B cell (primary cell): ENCODE results near the gene XPO1. TPM values are rescaled to one million over a fixed set of nuclear protein-coding genes. Genes with fewer than 3 reads are reported as not detected.
"Not testable (repeated sequence)": the region's sequence is repeated elsewhere in the genome, so short reads cannot be mapped to it uniquely, and the experiment has no call there.

Experiments
- ATAC-seq: fragments of 200-7000 bp; cut with Tn5 transposase; one replicate; pipeline ENCODE4 v1.10.0; 2021; ENCODE audit warnings: low read depth, mild to moderate bottlenecking, moderate number of reproducible peaks, moderate library complexity
- CTCF ChIA-PET: fragments of 350-600 bp; sonication (Branson Sonifier 250); formaldehyde crosslinking; loops from one replicate; lab custom pipeline; 2021; ENCODE audit warnings: antibody characterized with exemption, inconsistent platforms; lab: Charles Lee
- POLR2A ChIA-PET: fragments of 350-600 bp; sonication (Branson Sonifier 250); formaldehyde crosslinking; loops from one replicate; lab custom pipeline; 2021; ENCODE audit warnings: antibody characterized with exemption; lab: Charles Lee
- DNase-seq: peaks from one replicate; pipeline ENCODE4 v3.0.0; 2013
- H2AFZ ChIP-seq: 2 replicates; pipeline ENCODE4 v1.6.1; 2012; ENCODE audit warnings: mild to moderate bottlenecking, low read depth, low read length; ENCODE audit not compliant: insufficient read depth, poor library complexity, severe bottlenecking
- H3K27ac ChIP-seq, 2 donors: 1 replicate in 1 of 2; 2 replicates in 1 of 2; pipeline ENCODE4 v1.5.1; 2012 to 2013; ENCODE audit warnings: low read length in 2 of 2, mild to moderate bottlenecking in 2 of 2, moderate library complexity in 1 of 2
- H3K27me3 ChIP-seq, 4 experiments: fragments of 200-600 bp in 1 of 4; sonication (generic) in 1 of 4; replicated peaks in 1 of 4; 1 replicate in 2 of 4; 2 replicates in 2 of 4; pipeline versions ENCODE4 v1.6.1 to v1.7.0; 2013 to 2016; ENCODE audit warnings: low read length in 3 of 4, mild to moderate bottlenecking in 2 of 4, mixed read lengths in 1 of 4, moderate library complexity in 1 of 4; ENCODE audit not compliant: insufficient read depth in 4 of 4, control insufficient read depth in 3 of 4; ENCODE audit errors: control extremely low read depth in 1 of 4
- H3K36me3 ChIP-seq, 2 experiments: replicated peaks in 1 of 2; 1 replicate in 1 of 2; 2 replicates in 1 of 2; pipeline versions ENCODE4 v1.6.1 to v1.7.1; 2013; ENCODE audit warnings: low read length in 1 of 2; ENCODE audit not compliant: insufficient read depth in 2 of 2, control insufficient read depth in 1 of 2; ENCODE audit errors: control extremely low read depth in 1 of 2, extremely low read depth in 1 of 2
- H3K4me1 ChIP-seq, 2 donors: fragments of 200-600 bp in 1 of 2; sonication (generic) in 1 of 2; 1 replicate in 1 of 2; 2 replicates in 1 of 2; pipeline versions ENCODE4 v1.5.1 to v1.6.1; 2013 to 2017; ENCODE audit warnings: low read length in 2 of 2; ENCODE audit not compliant: control insufficient read depth in 2 of 2, insufficient read depth in 2 of 2
- H3K4me2 ChIP-seq: replicated peaks from 2 replicates; pipeline ENCODE3; 2012; ENCODE audit warnings: mild to moderate bottlenecking, low read depth, low read length; ENCODE audit not compliant: poor library complexity, severe bottlenecking
- H3K4me3 ChIP-seq, 5 experiments: fragments of 200-600 bp in 1 of 5; sonication (generic) in 1 of 5; 1 replicate in 3 of 5; 2 replicates in 2 of 5; pipeline versions ENCODE4 v1.5.1 to v1.7.0; 2011 to 2016; ENCODE audit warnings: low read length in 4 of 5, mild to moderate bottlenecking in 4 of 5, low read depth in 2 of 5, control low read depth in 1 of 5, moderate library complexity in 1 of 5; ENCODE audit not compliant: insufficient read depth in 1 of 5; ENCODE audit errors: control extremely low read depth in 1 of 5, extremely low read depth in 1 of 5
- H3K79me2 ChIP-seq: fragments of 200-600 bp; sonication (generic); one replicate; pipeline ENCODE4 v1.6.0; 2016; ENCODE audit warnings: low read length; ENCODE audit not compliant: control insufficient read depth, insufficient read depth
- H3K9ac ChIP-seq: fragments of 200-600 bp; sonication (generic); 2 replicates; pipeline ENCODE4 v1.6.1; 2017; ENCODE audit warnings: mild to moderate bottlenecking, low read length, moderate library complexity
- H3K9me3 ChIP-seq, 3 donors: one replicate each; pipeline versions ENCODE4 v1.6.1 to v1.7.1; 2013; ENCODE audit warnings: low read length in 2 of 3; ENCODE audit not compliant: control insufficient read depth in 2 of 3, insufficient read depth in 1 of 3; ENCODE audit errors: control extremely low read depth in 1 of 3
- H4K20me1 ChIP-seq: 2 replicates; pipeline ENCODE4 v1.6.0; 2012; ENCODE audit warnings: mild to moderate bottlenecking, low read length; ENCODE audit not compliant: insufficient read depth, control insufficient read depth, poor library complexity, severe bottlenecking
- H3K27ac Mint-ChIP-seq: one replicate; pipeline ENCODE4 v1.8.0; 2021; ENCODE audit warnings: mixed read lengths
- H3K27me3 Mint-ChIP-seq: one replicate; pipeline ENCODE4 v1.8.0; 2021; ENCODE audit warnings: mixed read lengths
- H3K4me1 Mint-ChIP-seq: one replicate; pipeline ENCODE4 v1.8.0; 2021; ENCODE audit warnings: mixed read lengths
- H3K4me3 Mint-ChIP-seq: one replicate; pipeline ENCODE4 v1.8.0; 2021; ENCODE audit warnings: mixed read lengths
- H3K9me3 Mint-ChIP-seq: one replicate; pipeline ENCODE4 v1.8.0; 2022; ENCODE audit warnings: mixed read lengths; ENCODE audit not compliant: insufficient read depth
- EZH2 ChIP-seq: IDR thresholded peaks from 2 replicates; pipeline ENCODE4 v1.6.1; 2012; ENCODE audit warnings: borderline replicate concordance, low read depth, mild to moderate bottlenecking, moderate library complexity, low read length; ENCODE audit not compliant: insufficient read depth, poor library complexity, severe bottlenecking
- WGBS: methylation state at CpG from one replicate; pipeline ENCODE4 v1.1.5; 2013; ENCODE audit warnings: missing lambda C conversion rate; ENCODE audit not compliant: insufficient coverage; 5-methylcytosine and 5-hydroxymethylcytosine counted together
- intact Hi-C: fragments of 100-400 bp; cut with micrococcal nuclease; formaldehyde crosslinking; loops from one replicate; pipeline ENCODE4 v1.10.0; 2022
- polyA plus RNA-seq: library from polyadenylated mRNA; depleted of rRNA; stranded (reverse); fragments of >200 nt; gene quantifications from 2 replicates; pipeline ENCODE4 v1.2.3, GENCODE V29; 2012
- total RNA-seq, 2 donors: library from RNA; stranded (reverse); fragments of 120-200 nt in 1 of 2; gene quantifications; 1 replicate in 1 of 2; 2 replicates in 1 of 2; pipeline versions ENCODE4 v1.2.3 to v1.2.4, GENCODE V29; 2013 to 2022
- TF ChIP-seq, protein P1 (sequence below): fragments of 200-600 bp; IDR thresholded peaks from one replicate; pipeline ENCODE4 v1.8.0; 2022; ENCODE audit warnings: antibody characterized with exemption, mild to moderate bottlenecking

XPO1 gene
- total and polyA plus RNA-seq, 2 donors (not counting 1 experiment from before 2014, with no cell fraction given): 43.8 to 208 TPM

DNA sequence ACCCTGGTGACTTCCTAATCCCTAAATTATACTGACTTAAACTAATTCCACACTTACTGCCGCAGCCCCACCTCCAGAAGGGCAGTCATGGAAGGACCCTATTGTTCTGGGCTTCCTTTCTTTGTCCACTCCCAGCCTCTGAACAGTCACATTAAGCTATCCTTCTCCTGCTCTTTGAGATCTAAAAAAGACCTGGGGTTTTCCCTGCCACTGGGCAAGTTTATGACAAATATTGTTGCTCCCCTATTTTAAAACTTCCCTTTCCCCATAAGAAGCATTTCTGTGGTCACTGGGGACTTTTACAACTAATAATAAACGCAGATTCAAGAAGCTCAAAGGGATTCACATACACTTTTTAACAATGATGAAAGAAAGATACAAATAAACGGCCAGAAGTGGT lies 47.2 kb upstream of the XPO1 start:
- H3K9ac ChIP-seq: no peak overlapping the region
- TF ChIP-seq EZH2: no peak
- TF ChIP-seq, protein P1, sequence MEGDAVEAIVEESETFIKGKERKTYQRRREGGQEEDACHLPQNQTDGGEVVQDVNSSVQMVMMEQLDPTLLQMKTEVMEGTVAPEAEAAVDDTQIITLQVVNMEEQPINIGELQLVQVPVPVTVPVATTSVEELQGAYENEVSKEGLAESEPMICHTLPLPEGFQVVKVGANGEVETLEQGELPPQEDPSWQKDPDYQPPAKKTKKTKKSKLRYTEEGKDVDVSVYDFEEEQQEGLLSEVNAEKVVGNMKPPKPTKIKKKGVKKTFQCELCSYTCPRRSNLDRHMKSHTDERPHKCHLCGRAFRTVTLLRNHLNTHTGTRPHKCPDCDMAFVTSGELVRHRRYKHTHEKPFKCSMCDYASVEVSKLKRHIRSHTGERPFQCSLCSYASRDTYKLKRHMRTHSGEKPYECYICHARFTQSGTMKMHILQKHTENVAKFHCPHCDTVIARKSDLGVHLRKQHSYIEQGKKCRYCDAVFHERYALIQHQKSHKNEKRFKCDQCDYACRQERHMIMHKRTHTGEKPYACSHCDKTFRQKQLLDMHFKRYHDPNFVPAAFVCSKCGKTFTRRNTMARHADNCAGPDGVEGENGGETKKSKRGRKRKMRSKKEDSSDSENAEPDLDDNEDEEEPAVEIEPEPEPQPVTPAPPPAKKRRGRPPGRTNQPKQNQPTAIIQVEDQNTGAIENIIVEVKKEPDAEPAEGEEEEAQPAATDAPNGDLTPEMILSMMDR: no peak
- H3K4me3 Mint-ChIP-seq: no peak overlapping the region
- H3K27me3 Mint-ChIP-seq: no peaks in the 10 kb centered on the region
- no peaks in the 10 kb centered on the region for H3K9me3 Mint-ChIP-seq
- ChIA-PET POLR2A (no interaction called here), CTCF (no interaction called here)
- WGBS: 70% methylated on average over 2 of the region's 3 CpGs
- H3K27ac Mint-ChIP-seq: no peak overlapping the region
- no peak overlapping the region for H3K27ac ChIP-seq
- no peak overlapping the region for H2AFZ ChIP-seq
- H3K4me3 ChIP-seq: no peak overlapping the region
- no peaks in the 10 kb centered on the region for H3K79me2 ChIP-seq
- no peak overlapping the region for H3K4me2 ChIP-seq
- H3K9me3 ChIP-seq: peaks cover 0 to 4% (median 0%) of the 10 kb centered on the region in 3 donors
- intact Hi-C loops: no loop called here
- H3K4me1 Mint-ChIP-seq: peaks cover 3% of the 10 kb centered on the region
- H3K27me3 ChIP-seq: no peaks in the 10 kb centered on the region
- H3K36me3 ChIP-seq: no peaks in the 10 kb centered on the region
- no peaks in the 10 kb centered on the region for H4K20me1 ChIP-seq
- DNase-seq: no peak
- ATAC-seq: no peak
- no peaks in the 10 kb centered on the region for H3K4me1 ChIP-seq

DNA sequence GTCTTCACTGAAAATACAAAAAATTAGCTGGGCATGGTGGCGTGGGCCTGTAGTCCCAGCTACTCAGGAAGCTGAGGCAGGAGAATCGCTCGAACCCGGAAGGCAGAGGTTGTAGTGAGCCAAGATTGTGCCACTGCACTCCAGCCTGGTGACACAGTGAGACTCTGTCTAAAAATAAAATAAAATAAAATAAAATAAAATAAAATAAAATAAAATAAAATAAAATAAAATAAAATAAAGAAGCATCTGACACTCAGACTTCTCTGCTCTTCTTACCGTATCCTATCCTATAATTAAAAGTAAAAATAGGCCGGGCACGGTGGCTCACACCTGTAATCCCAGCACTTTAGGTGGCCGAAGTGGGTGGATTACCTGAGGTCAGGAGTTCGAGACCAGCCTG lies 46.2 kb upstream of the XPO1 start:
- H3K27me3 Mint-ChIP-seq, DNase-seq, H3K4me3 Mint-ChIP-seq, H2AFZ ChIP-seq, H3K9ac ChIP-seq, H3K4me1 ChIP-seq, H3K27ac ChIP-seq, H3K4me3 ChIP-seq, POLR2A ChIA-PET, H3K4me1 Mint-ChIP-seq, H4K20me1 ChIP-seq, ATAC-seq, H3K27me3 ChIP-seq, H3K9me3 Mint-ChIP-seq, H3K36me3 ChIP-seq, H3K9me3 ChIP-seq, intact Hi-C loops, H3K79me2 ChIP-seq, H3K4me2 ChIP-seq, H3K27ac Mint-ChIP-seq: not testable (repeated sequence)
- 95% methylated on average over 2 of the region's 9 CpGs for WGBS
- CTCF ChIA-PET: interaction anchor here (0.7 kb wide), 1 partner anchor 827 kb away, joined by 3 read pairs; no protein-coding TSS in a partner anchor
